Caki2 (cell line): ENCODE results near the gene FUT3. TPM values are rescaled to one million over a fixed set of nuclear protein-coding genes. Genes with fewer than 3 reads are reported as not detected.

ENCODE experiments used
- DNase-seq: peaks from one replicate; pipeline ENCODE4 v3.0.0-alpha.2; 2015; ENCODE audit warnings: low read depth
- in situ Hi-C: cut with HindIII; loops from 2 replicates; pipeline ENCODE4 v1.10.0; 2016; ENCODE audit warnings: low sequenced_read_pairs, low pct_unique_long_range_greater_than_20kb, mixed read lengths
- total RNA-seq: library from RNA; depleted of rRNA; stranded (reverse); fragments of >200 nt; shearing (Covaris generic); gene quantifications from 2 replicates; pipeline ENCODE4 v1.2.3, GENCODE V29; 2014; ENCODE audit warnings: low replicate concordance

Gene FUT3
- total RNA-seq, 1 experiment from 2014 or later, result not detected

- in situ Hi-C loops, result no loop called here
- no peak for DNase-seq
Observed at GRCh38 chr19:5809469-5809868, 41.8 kb downstream of the FUT3 start.

GRCh38 chr19:5809053-5809452, 42.2 kb downstream of the FUT3 start:
- in situ Hi-C loops, result no loop called here
- DNase-seq, result no peak

- in situ Hi-C loops, result no loop called here
- DNase-seq, result no peak
Observed at GRCh38 chr19:5808120-5808816, 43.0 kb downstream of the FUT3 start.

- in situ Hi-C loops, result no loop called here
- DNase-seq, result no peak
Observed at GRCh38 chr19:5806905-5807304, 44.3 kb downstream of the FUT3 start.

GRCh38 chr19:5806133-5806489, 45.1 kb downstream of the FUT3 start:
- in situ Hi-C loops, result no loop called here
- no peak for DNase-seq

GRCh38 chr19:5805462-5806132, 45.7 kb downstream of the FUT3 start:
- DNase-seq, result peak; percentile 57
- in situ Hi-C loops, result no loop called here

GRCh38 chr19:5804516-5805461, 46.5 kb downstream of the FUT3 start, which contains the start of gene NRTN:
Gene NRTN (plus strand): TSS chr19:5805067. CDS start chr19:5824166, 19,099 bp downstream.
- in situ Hi-C loops, result no loop called here
- DNase-seq, result no peak

- in situ Hi-C loops, result no loop called here
- peak; percentile 94 for DNase-seq
Observed at GRCh38 chr19:5803752-5804515, 47.3 kb downstream of the FUT3 start.

- DNase-seq, result no peak
- in situ Hi-C loops, result no loop called here
Observed at GRCh38 chr19:5803441-5803751, 47.9 kb downstream of the FUT3 start.

- DNase-seq, result no peak
- in situ Hi-C loops, result no loop called here
Observed at GRCh38 chr19:5801796-5802619, 49.2 kb downstream of the FUT3 start.

GRCh38 chr19:5800361-5801270, 50.6 kb downstream of the FUT3 start:
- DNase-seq, result no peak
- in situ Hi-C loops, result no loop called here

- no peak for DNase-seq
- in situ Hi-C loops, result no loop called here
Observed at GRCh38 chr19:5799247-5800241, 51.7 kb downstream of the FUT3 start.

GRCh38 chr19:5798244-5798643, 53.0 kb downstream of the FUT3 start:
- no peak for DNase-seq
- in situ Hi-C loops, result no loop called here

- in situ Hi-C loops, result no loop called here
- no peak for DNase-seq
Observed at GRCh38 chr19:5795382-5795919, 55.8 kb downstream of the FUT3 start.

- DNase-seq, result no peak
- in situ Hi-C loops, result no loop called here
Observed at GRCh38 chr19:5793188-5793587, 58.1 kb downstream of the FUT3 start.
